Ovary (tissue), 3 donors: Measurements from ENCODE around the gene MYO1E.

Source experiments
- CTCF ChIP-seq, 3 donors: fragments of 450-650 bp in 2 of 3; fragments of 200-600 bp in 1 of 3; IDR thresholded peaks; one replicate each; pipeline versions ENCODE4 v1.5.1 to v1.8.0; 2016 to 2022; ENCODE audit warnings: antibody characterized with exemption in 3 of 3, mild to moderate bottlenecking in 1 of 3
- EP300 ChIP-seq: sonication (generic); formaldehyde crosslinking; IDR thresholded peaks from one replicate; pipeline ENCODE4 v1.6.1; 2017; ENCODE audit warnings: antibody characterized with exemption
- POLR2A ChIP-seq: fragments of 450-650 bp; IDR thresholded peaks from one replicate; pipeline ENCODE4 v1.6.1; 2017; ENCODE audit warnings: antibody characterized with exemption, mild to moderate bottlenecking, moderate library complexity
- donor health status: DM: no; HTN: no; CAD: no.

- TF ChIP-seq CTCF (IDR thresholded peaks at IDR 0.05) (no peak), POLR2A (no peak), EP300 (no peak)
These were observed 120.5 kb downstream of the MYO1E start for GRCh38 chr15:59252137-59252536.
